Measurements from ENCODE around the gene CAMK2N1. TPM values are rescaled to one million over a fixed set of nuclear protein-coding genes. Genes with fewer than 3 reads are reported as not detected.

The CAMK2N1 gene
- total and polyA plus RNA-seq, 2 of the 13 experiments (the other 11 are each of a cell fraction or from before 2014, with no cell fraction given), result 38.0 to 38.6 TPM

GRCh38 chr1:20454004-20454403 lies 32.0 kb downstream of the CAMK2N1 start (continued):
- TF ChIP-seq IRF9 (CRISPR knock-in tag; IDR thresholded peaks at IDR 0.05; ENCODE audit: borderline replicate concordance), result no peak
- no peak for TF ChIP-seq KAT8 (CRISPR knock-in tag; IDR thresholded peaks at IDR 0.05)
- TF ChIP-seq TAF1 (CRISPR knock-in tag; IDR thresholded peaks at IDR 0.05), result no peak

GRCh38 chr1:20449735-20450311 lies 36.2 kb downstream of the CAMK2N1 start:
- FAIRE-seq, result no peak
- TF ChIP-seq MNT (IDR thresholded peaks at IDR 0.05) (peak; percentile 42), NFE2L2 (IDR thresholded peaks at IDR 0.05; ENCODE audit: low read length) (peak; percentile 63), KDM2A (CRISPR knock-in tag; IDR thresholded peaks at IDR 0.05; ENCODE audit: borderline replicate concordance, low read depth) (no peak), ZNF720 (CRISPR knock-in tag; IDR thresholded peaks at IDR 0.05) (no peak), MAFF (IDR thresholded peaks at IDR 0.05; ENCODE audit: low read depth, low read length) (peak; percentile 44; the same call in 1 of the 2 replicates), CEBPB (IDR thresholded peaks at IDR 0.05; ENCODE audit: borderline replicate concordance, low read depth, low read length) (peak; percentile 34; the same call in 1 of the 2 replicates), ZBTB40 (IDR thresholded peaks at IDR 0.05) (no peak), ZBTB40 (CRISPR knock-in tag; IDR thresholded peaks at IDR 0.05) (no peak), ZNF781 (CRISPR knock-in tag; IDR thresholded peaks at IDR 0.05; ENCODE audit: borderline replicate concordance, not compliant biosample characterization) (no peak)

More at GRCh38 chr1:20449735-20450311, 36.2 kb downstream of the CAMK2N1 start:
- ATAC-seq, result no peak
- H3K4me1 ChIP-seq (ENCODE audit: insufficient read depth, low read length), result 0 out of 2 replicates have a peak, but pooled peaks cover 1% of the 10 kb centered on the region
- no TSS peak for BruUV-seq (replicated peaks)
- no peaks in the 10 kb centered on the region for H3K9me3 ChIP-seq (ENCODE audit: low read length)
- WGBS (ENCODE audit: low lambda C conversion rate), result 49% methylated on average over 4 of the region's 4 CpGs
- H3K27me3 ChIP-seq (ENCODE audit: control insufficient read depth in 1 of 2, insufficient read depth in 2 of 2, low read length in 2 of 2), result peaks cover 1 to 5% of the 10 kb centered on the region in 2 experiments; a peak in 1 of 5 replicates
- H3K79me2 ChIP-seq (ENCODE audit: insufficient read depth, low read length), result no peaks in the 10 kb centered on the region
- H3K27ac ChIP-seq (ENCODE audit: extremely low read length, insufficient read depth, low read length), result no peak overlapping the region
- CTCF ChIA-PET (ENCODE audit: low intra/inter-chr PET ratio, low total read pairs), result no interaction called here
- H3K4me3 ChIP-seq (replicated peaks in 1 of 3; ENCODE audit: insufficient read depth in 1 of 3, low read depth in 2 of 3, low read length in 3 of 3), result no peak overlapping the region
- H3K9ac ChIP-seq (ENCODE audit: insufficient read depth, low read depth, low read length), result no peak overlapping the region
- H3K4me2 ChIP-seq (ENCODE audit: low read depth, low read length), result no peak overlapping the region
- in situ Hi-C loops (cut with HindIII; ENCODE audit: extremely low pct_ligation_motif_present, low pct_unique_long_range_greater_than_20kb) (no loop called here), intact Hi-C loops (cut with micrococcal nuclease; ENCODE audit: unreplicated experiment) (no loop called here)
- no peaks in the 10 kb centered on the region for H3K36me3 ChIP-seq (replicated peaks in 1 of 2; ENCODE audit: control insufficient read depth in 1 of 2, insufficient read depth in 2 of 2, low read length in 2 of 2)
- H2AFZ ChIP-seq (ENCODE audit: low read length), result no peak overlapping the region
- H4K20me1 ChIP-seq (ENCODE audit: insufficient read depth, low read length), result no peaks in the 10 kb centered on the region
- DNase-seq (ENCODE audit: low spot score), result peak; percentile 7
- POLR2A ChIA-PET, result no interaction called here
